Activated CD4-positive, CD25-positive, alpha-beta regulatory T cell treated with anti-CD3 and anti-CD28 coated beads, Interleukin-2, amount 50 U/mL, for 16 hours (primary cell): ENCODE results near the gene RSU1.

Experiments
- DNase-seq: peaks from one replicate; pipeline ENCODE4 v3.0.0-alpha.2; 2020; ENCODE audit warnings: low read depth, low spot score

Gene RSU1

GRCh38 chr10:16742165-16742960, 74.9 kb downstream of the RSU1 start:
- DNase-seq: no peak

DNA sequence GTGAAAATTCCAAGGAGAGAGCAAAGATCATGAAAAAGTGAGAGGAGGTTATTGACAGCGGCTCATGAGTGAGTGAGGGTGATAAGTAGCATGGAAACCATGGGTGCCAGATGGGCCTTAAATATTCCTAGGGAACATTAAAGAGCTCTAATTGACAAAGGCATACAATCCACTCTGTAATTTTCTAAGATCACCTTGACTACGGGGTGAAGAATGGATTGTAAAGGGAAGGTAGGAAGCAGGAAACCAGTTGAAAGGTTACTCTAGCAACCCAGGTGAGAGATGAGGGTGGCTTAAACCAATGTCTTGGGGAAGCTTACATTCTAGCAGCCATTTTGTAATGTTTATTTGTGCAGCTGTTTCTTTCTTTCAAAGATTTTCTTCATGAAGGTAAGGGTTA, 75.7 kb downstream of the RSU1 start:
- no peak for DNase-seq

DNA sequence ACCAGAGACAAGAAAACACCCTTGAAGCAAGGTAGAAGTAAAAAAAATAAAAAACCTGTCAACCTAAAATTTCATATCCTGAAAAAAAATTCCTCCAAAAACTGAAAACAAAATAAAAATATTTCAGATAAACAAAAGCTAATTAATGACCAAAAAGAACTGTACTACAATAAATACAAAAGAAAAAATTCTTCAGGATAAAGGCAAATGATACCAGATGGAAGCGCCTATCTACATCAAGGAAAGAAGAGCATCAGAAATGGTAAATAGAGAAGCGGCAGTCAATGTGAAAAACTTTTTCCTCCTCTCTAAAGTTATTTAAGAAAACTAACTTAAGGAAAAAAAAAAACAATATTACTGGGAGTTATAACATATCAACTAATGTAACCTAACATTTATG, 79.8 kb downstream of the RSU1 start:
- no peak for DNase-seq

- DNase-seq: no peak
Measured at GRCh38 chr10:16735671-16736070, 81.6 kb downstream of the RSU1 start.

- DNase-seq: no peak
Measured at GRCh38 chr10:16732376-16732775, 84.8 kb downstream of the RSU1 start.

- no peak for DNase-seq
Measured at GRCh38 chr10:16728266-16728665, 89.0 kb downstream of the RSU1 start.

DNA sequence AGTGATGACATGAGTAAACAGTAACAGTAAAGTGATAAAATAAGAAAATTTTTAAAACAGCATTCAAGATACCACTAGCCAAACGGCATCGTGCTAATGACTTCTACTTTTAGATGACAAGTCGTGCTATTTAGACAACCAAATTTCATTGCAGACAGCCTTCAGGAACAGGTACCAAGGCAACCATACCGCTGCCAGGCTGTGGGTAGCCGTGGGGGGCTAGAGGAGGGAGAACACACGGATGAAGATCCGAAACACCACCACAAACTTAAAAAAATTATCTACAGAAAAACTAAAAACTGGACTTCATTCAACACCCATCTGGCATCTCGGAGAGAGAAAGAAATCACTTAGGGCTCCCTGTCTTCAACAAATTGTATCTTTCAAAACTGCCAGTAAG, 89.6 kb downstream of the RSU1 start:
- no peak for DNase-seq

DNA sequence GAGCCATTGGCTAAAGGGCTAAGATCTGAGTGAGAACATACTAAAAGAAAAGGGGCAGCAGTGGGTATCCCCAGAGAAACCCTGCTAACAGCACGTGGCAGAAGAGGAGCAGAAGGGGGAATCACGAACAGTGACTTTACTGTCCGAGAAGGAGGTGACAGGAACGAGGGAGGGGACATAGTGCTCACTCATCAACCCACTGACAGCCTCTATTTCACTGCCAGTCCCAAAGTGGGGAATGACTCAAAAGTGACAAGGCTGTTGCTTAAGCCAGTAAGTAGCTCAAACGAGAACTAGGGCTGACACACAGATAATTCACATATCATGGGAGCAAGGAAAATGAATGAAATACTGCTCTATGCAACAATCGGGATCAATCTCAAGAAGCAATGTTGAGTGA, 92.7 kb downstream of the RSU1 start:
- DNase-seq: no peak

DNA sequence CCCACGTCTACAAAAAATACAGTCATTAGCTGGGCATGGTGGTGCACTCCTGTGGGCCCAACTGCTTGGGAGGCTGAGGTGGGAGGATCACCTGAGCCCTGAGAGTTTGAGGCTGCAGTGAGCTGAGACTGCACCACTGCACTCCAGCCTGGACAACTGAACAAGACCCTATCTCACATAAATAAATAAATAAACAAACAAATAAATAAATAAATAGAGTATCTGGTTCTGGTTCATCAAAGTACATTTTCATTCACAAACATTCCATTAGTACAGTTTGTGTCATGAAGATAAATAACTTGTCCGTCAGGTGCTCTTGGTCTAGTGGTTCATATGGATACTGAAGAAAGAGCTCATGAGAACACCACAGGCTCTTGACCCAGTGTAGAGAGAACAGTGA, 96.4 kb downstream of the RSU1 start:
- DNase-seq: no peak

DNA sequence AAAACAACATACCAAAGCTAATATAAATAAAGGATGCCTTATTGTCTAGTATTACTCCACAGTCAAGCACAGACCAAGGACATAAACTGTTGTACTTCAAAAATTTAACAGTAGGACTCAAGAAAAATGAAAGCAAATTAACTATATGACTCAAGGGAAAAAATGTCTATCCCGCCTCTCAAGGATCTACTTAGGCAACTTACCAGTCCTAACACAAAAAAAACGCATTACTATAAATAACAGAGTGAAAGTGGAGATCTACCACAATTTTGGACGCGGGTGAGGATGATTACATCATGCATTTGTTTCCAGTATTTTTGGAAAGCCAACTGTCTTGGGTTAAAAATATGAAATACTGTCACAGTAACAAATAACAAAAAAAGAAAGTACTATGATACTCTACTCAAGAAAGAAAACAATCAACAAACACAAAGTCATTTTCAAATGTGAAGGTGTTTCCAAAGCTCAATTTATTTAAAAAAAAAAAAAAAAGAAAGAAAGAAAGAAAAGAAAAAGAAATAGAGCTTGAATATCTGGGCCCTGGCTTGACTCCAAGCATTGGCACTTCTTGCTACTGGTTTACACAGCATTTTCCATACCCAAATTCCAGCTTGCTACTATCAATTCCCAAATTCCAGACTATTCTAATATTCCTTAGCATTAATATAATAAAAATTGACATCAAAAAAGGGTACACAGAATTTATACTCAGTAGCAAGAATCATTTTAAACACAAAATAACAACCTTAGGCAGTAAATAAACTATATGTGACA, 99.4 kb downstream of the RSU1 start:
- no peak for DNase-seq

GRCh38 chr10:16716051-16716450, 101.2 kb downstream of the RSU1 start:
- no peak for DNase-seq

GRCh38 chr10:16713290-16713689, 103.9 kb downstream of the RSU1 start:
- no peak for DNase-seq

DNA sequence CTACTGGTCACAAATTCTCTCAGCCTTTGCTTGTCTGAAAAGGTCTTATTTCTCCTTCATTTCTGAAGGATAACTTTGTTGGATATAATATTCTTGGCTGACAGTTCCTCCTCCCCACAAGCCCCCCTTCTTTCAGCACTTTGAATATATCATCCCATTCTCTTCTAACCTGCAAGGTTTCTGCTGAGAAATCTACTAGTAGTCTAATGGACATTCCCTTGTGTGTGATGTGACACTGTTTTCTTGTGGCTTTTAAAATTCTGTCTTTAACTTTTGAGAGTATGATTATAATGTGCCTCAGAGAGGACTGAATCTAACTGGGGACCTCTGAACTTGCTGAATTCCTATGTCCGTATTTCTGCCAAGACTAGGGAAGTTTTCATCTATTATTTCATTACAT, 104.3 kb downstream of the RSU1 start:
- no peak for DNase-seq

DNA sequence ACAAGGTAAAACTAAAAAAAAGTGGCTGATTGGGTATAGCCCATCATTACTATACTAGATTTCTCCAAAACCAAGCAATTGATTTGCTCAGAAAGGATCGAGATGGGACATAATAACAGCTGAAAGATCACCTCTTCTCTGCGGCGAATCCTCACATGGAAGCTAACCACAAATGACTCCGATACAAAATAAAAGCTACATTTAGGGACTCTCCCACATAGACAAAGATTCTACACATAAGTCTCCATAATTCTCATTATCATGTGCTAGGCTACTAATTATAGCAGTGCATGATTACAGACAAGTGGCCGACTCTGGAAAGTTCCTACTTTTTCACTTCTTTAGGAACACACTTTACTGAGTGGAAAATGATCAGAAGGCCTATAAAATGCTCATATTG, 116.9 kb downstream of the RSU1 start:
- no peak for DNase-seq

DNA sequence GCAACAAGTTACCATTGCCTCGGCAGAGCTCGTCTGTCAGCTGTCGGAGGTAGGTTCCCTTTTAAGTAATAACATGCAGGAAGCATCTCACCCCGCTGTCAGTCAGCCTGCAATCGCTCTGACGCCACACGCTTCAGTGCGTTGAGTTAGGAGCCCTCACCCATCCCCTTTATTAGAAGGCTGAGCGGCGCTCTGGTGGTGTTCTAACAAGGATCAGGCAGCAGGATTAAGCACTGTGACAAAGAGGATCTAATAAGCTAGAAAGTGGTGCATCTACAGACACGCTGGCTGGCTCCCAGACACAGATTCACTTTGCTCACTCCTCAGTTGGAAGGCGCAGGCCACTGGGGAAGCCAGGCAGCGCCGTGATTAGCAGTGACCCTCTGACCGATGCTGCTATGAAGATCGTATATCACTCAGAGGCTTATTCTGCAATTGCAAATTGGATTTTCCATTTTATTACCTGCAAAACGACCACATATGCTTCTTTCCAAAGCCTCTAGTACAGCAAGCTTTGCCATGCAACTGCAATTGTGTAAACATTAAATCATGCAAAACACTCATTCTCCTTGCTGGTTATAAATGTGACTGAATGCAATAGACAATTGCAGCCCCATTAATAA, 117.7 kb downstream of the RSU1 start:
- DNase-seq: no peak

DNA sequence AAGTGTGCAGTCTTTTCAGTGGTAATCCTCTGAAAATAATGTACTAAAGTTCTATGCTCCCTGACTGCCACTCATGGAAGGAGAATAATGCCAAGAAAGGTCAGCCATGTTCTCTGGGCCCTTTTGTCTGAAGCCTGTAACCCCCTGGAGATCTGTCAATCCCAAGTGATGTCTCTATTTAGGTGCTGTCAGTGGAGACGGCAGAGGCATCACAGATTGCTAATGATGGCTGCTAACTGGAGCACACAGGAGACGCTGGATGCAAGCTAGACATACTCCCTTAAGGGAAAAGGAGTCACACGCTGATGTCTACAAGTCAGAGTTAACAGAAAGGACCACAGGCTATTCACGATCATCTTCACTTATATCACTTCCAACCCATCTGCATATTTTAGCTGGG, 118.8 kb downstream of the RSU1 start:
- no peak for DNase-seq

GRCh38 chr10:16690417-16690816, 126.8 kb downstream of the RSU1 start:
- DNase-seq: no peak

GRCh38 chr10:16689696-16690095, 127.5 kb downstream of the RSU1 start:
- DNase-seq: no peak

DNA sequence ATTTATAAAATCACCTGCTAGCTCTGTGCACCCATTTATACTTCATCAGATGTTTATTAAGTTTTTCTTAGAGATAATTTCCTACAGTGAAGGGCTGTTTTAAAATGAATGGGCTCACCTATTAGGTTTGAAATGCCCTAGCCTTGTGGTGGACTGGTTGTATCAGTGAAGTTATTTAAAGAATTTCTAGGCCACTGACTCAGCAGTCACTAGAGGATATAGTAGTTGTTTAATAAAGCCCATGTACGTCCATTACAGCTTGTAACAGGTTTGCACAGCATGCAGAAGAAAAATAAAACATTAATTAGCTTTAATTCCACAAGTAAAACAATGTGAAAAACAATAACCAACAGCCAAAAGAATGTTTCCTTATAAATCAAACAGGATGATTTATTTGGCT, 128.0 kb downstream of the RSU1 start:
- no peak for DNase-seq

GRCh38 chr10:16686054-16686902, 130.9 kb downstream of the RSU1 start:
- no peak for DNase-seq

- DNase-seq: no peak
Measured at GRCh38 chr10:16685551-16685950, 131.7 kb downstream of the RSU1 start.

GRCh38 chr10:16681521-16681920, 135.7 kb downstream of the RSU1 start:
- no peak for DNase-seq
